Measurements from ENCODE around the gene DCAF4L1.

GRCh38 chr4:41989994-41990364 is 8.4 kb downstream of the DCAF4L1 start:
- no peak for TF ChIP-seq GATA2 (IDR thresholded peaks at IDR 0.05; ENCODE audit: low read depth, low read length)
- TF ChIP-seq GATA3 (IDR thresholded peaks at IDR 0.05; ENCODE audit: low read depth, low read length): no peak
